ENCODE measurements around the gene KCTD18.

Gene KCTD18

GRCh38 chr2:200447139-200447855 is 62.6 kb downstream of the KCTD18 start:
- TF ChIP-seq, protein P1, sequence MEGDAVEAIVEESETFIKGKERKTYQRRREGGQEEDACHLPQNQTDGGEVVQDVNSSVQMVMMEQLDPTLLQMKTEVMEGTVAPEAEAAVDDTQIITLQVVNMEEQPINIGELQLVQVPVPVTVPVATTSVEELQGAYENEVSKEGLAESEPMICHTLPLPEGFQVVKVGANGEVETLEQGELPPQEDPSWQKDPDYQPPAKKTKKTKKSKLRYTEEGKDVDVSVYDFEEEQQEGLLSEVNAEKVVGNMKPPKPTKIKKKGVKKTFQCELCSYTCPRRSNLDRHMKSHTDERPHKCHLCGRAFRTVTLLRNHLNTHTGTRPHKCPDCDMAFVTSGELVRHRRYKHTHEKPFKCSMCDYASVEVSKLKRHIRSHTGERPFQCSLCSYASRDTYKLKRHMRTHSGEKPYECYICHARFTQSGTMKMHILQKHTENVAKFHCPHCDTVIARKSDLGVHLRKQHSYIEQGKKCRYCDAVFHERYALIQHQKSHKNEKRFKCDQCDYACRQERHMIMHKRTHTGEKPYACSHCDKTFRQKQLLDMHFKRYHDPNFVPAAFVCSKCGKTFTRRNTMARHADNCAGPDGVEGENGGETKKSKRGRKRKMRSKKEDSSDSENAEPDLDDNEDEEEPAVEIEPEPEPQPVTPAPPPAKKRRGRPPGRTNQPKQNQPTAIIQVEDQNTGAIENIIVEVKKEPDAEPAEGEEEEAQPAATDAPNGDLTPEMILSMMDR (IDR thresholded peaks at IDR 0.05): no peak
- Histone ChIP-seq H3K4me2 (ENCODE audit: low read length) (no peak overlapping the region), H3K27me3 (ENCODE audit: control insufficient read depth, insufficient read depth, low read length) (no peaks in the 10 kb centered on the region), H3K9ac (no peak overlapping the region), H2AFZ (no peak overlapping the region), H3K27ac (no peak overlapping the region), H3K9me3 (ENCODE audit: control insufficient read depth, low read length) (no peaks in the 10 kb centered on the region), H3K4me1 (no peaks in the 10 kb centered on the region), H3K4me3 (ENCODE audit: low read depth, low read length) (no peak overlapping the region), H3K36me3 (ENCODE audit: control insufficient read depth, insufficient read depth, low read length) (no peaks in the 10 kb centered on the region), H3K79me2 (no peaks in the 10 kb centered on the region)

GRCh38 chr2:200446612-200447011 is 63.3 kb downstream of the KCTD18 start:
- H3K9me3 ChIP-seq (ENCODE audit: control insufficient read depth, low read length): no peaks in the 10 kb centered on the region
- H3K4me2 ChIP-seq (ENCODE audit: low read length): no peak overlapping the region
- H3K27me3 ChIP-seq (ENCODE audit: control insufficient read depth, insufficient read depth, low read length): no peaks in the 10 kb centered on the region
- TF ChIP-seq, protein P1 (IDR thresholded peaks at IDR 0.05): no peak
- no peak overlapping the region for H3K4me3 ChIP-seq (ENCODE audit: low read depth, low read length)
- no peaks in the 10 kb centered on the region for H3K4me1 ChIP-seq
- no peaks in the 10 kb centered on the region for H3K79me2 ChIP-seq
- no peak overlapping the region for H3K27ac ChIP-seq
- no peaks in the 10 kb centered on the region for H3K36me3 ChIP-seq (ENCODE audit: control insufficient read depth, insufficient read depth, low read length)
- no peak overlapping the region for H3K9ac ChIP-seq
- no peak overlapping the region for H2AFZ ChIP-seq

DNA sequence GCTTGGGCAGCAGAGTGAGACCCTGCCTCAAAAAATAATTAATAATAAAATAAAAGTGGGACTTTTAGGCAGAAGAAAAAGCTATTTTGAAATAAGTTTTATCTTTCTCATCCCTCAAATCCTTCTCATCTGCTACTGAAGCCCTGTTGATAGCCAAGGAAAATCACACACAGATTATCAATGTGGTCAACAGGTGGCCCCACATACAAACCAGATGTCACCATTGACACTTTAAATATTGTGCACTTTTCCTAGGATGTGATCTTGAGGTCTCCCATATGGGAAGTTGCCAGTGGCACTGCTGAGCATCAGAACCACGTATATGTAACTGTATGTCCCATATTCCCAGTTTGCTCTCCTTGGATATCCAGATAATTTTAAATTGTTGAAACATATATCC is 64.6 kb downstream of the KCTD18 start:
- H3K9ac ChIP-seq: no peak overlapping the region
- no peak overlapping the region for H3K4me2 ChIP-seq (ENCODE audit: low read length)
- H3K27ac ChIP-seq: no peak overlapping the region
- TF ChIP-seq, protein P1 (IDR thresholded peaks at IDR 0.05): no peak
- H3K4me3 ChIP-seq (ENCODE audit: low read depth, low read length): no peak overlapping the region
- H3K79me2 ChIP-seq: no peaks in the 10 kb centered on the region
- H3K9me3 ChIP-seq (ENCODE audit: control insufficient read depth, low read length): no peaks in the 10 kb centered on the region
- no peaks in the 10 kb centered on the region for H3K27me3 ChIP-seq (ENCODE audit: control insufficient read depth, insufficient read depth, low read length)
- no peaks in the 10 kb centered on the region for H3K4me1 ChIP-seq
- H3K36me3 ChIP-seq (ENCODE audit: control insufficient read depth, insufficient read depth, low read length): no peaks in the 10 kb centered on the region
- H2AFZ ChIP-seq: no peak overlapping the region

GRCh38 chr2:200444530-200444929 is 65.3 kb downstream of the KCTD18 start:
- TF ChIP-seq, protein P1 (IDR thresholded peaks at IDR 0.05): no peak
- no peak overlapping the region for H3K9ac ChIP-seq
- H3K27me3 ChIP-seq (ENCODE audit: control insufficient read depth, insufficient read depth, low read length): no peaks in the 10 kb centered on the region
- no peaks in the 10 kb centered on the region for H3K4me1 ChIP-seq
- H3K27ac ChIP-seq: no peak overlapping the region
- no peaks in the 10 kb centered on the region for H3K9me3 ChIP-seq (ENCODE audit: control insufficient read depth, low read length)
- H3K36me3 ChIP-seq (ENCODE audit: control insufficient read depth, insufficient read depth, low read length): no peaks in the 10 kb centered on the region
- H2AFZ ChIP-seq: no peak overlapping the region
- no peak overlapping the region for H3K4me2 ChIP-seq (ENCODE audit: low read length)
- H3K4me3 ChIP-seq (ENCODE audit: low read depth, low read length): no peak overlapping the region
- no peaks in the 10 kb centered on the region for H3K79me2 ChIP-seq

GRCh38 chr2:200443916-200444315 is 66.0 kb downstream of the KCTD18 start:
- H3K79me2 ChIP-seq: no peaks in the 10 kb centered on the region
- no peaks in the 10 kb centered on the region for H3K27me3 ChIP-seq (ENCODE audit: control insufficient read depth, insufficient read depth, low read length)
- H3K9ac ChIP-seq: no peak overlapping the region
- no peak overlapping the region for H3K4me2 ChIP-seq (ENCODE audit: low read length)
- no peaks in the 10 kb centered on the region for H3K4me1 ChIP-seq
- H3K27ac ChIP-seq: no peak overlapping the region
- H2AFZ ChIP-seq: no peak overlapping the region
- H3K4me3 ChIP-seq (ENCODE audit: low read depth, low read length): no peak overlapping the region
- no peaks in the 10 kb centered on the region for H3K36me3 ChIP-seq (ENCODE audit: control insufficient read depth, insufficient read depth, low read length)
- TF ChIP-seq, protein P1 (IDR thresholded peaks at IDR 0.05): no peak
- no peaks in the 10 kb centered on the region for H3K9me3 ChIP-seq (ENCODE audit: control insufficient read depth, low read length)
